ENCODE measurements around the gene GJD2.

GJD2 gene

DNA sequence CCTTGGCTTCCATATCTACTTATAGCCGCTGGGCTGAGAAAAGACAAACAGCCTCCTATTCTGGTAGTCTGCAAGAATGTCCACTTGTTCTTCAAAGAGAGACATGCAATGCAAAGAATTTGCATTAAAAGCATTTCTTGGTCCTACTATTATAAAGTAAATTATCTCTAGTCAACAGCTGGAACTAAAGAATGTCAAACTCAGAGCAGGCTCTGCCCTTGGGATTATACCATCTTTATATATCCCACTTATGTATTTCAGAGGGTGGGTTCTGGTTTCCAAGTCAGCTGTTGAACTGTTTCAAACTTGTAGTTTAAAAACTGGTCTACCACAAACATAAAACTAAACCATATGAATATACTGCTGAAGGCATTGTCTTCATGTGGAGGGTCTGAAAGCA lies 47.6 kb upstream of the GJD2 start:
- Histone ChIP-seq H3K27ac (ENCODE audit: low read depth, low read length) (no peak overlapping the region), H3K4me2 (ENCODE audit: low read depth, low read length, poor library complexity, severe bottlenecking) (no peak overlapping the region), H3K27me3 (ENCODE audit: low read length) (no peaks in the 10 kb centered on the region; the same call in 1 of the 2 replicates), H3K4me3 (ENCODE audit: insufficient read depth, low read length, poor library complexity, severe bottlenecking) (no peak overlapping the region), H2AFZ (ENCODE audit: low read depth, low read length, severe bottlenecking) (no peak overlapping the region), H3K9me2 (replicated peaks; ENCODE audit: insufficient read depth, low read length) (no peaks in the 10 kb centered on the region), H3F3A (ENCODE audit: insufficient read depth) (no peaks in the 10 kb centered on the region), H3K79me2 (ENCODE audit: insufficient read depth, low read length) (no peaks in the 10 kb centered on the region), H3K9ac (ENCODE audit: low read length) (no peak overlapping the region), H3K36me3 (ENCODE audit: low read length) (no peaks in the 10 kb centered on the region), H4K20me1 (ENCODE audit: low read depth, low read length) (no peaks in the 10 kb centered on the region), H3K9me3 (ENCODE audit: insufficient read depth, low read length) (no peaks in the 10 kb centered on the region)
- TF ChIP-seq, protein P1, sequence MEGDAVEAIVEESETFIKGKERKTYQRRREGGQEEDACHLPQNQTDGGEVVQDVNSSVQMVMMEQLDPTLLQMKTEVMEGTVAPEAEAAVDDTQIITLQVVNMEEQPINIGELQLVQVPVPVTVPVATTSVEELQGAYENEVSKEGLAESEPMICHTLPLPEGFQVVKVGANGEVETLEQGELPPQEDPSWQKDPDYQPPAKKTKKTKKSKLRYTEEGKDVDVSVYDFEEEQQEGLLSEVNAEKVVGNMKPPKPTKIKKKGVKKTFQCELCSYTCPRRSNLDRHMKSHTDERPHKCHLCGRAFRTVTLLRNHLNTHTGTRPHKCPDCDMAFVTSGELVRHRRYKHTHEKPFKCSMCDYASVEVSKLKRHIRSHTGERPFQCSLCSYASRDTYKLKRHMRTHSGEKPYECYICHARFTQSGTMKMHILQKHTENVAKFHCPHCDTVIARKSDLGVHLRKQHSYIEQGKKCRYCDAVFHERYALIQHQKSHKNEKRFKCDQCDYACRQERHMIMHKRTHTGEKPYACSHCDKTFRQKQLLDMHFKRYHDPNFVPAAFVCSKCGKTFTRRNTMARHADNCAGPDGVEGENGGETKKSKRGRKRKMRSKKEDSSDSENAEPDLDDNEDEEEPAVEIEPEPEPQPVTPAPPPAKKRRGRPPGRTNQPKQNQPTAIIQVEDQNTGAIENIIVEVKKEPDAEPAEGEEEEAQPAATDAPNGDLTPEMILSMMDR (IDR thresholded peaks at IDR 0.05; ENCODE audit: insufficient read depth, low read length, poor library complexity, severe bottlenecking): no peak
- no peak for TF ChIP-seq EZH2phosphoT487 (conservative IDR thresholded peaks at IDR 0.05; ENCODE audit: low read length)

DNA sequence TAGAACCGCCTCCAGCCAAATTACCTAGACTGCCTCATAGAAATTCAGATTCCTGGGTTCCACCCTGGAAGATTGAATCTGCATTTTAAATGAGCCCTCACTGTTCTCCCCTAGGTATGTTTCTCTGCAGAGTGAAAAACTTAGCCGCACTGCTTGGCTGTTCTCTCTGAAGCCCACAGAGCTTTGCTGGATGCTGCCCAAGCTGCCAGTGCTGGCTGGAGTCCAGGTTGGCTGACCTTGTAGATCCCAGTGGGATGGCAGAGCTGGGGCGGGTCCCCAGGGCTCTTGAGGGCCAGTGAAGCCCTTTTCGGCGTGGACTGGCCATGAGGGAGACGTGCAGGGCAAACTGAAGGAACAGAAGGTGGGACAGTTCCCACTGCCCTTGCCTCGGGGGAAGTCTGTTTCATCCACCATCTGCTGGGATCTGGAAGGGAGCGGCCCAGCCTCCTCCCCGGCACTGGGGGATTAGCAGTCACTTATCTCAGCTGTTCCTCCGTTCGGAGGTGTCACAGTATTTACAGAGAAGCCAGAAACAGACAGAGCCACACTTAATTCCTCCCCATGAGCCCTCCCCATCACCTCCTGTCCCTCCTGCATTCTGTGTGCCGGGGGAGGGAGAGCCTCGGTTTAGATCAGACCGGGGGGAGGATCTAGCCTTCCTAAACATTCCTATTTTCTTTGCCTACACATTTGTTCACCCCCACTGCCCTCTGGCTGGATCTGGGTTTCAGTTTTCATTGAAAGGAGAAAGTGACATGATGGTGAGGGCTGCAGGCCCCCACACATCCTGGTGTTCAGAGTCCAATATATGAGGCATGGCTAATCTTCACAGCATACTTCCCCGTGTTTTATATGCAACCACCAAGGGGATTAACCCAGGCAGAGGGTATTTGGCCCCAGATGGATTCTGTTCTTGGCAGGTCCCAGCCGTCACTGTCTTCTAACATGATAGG lies 44.6 kb upstream of the GJD2 start:
- Histone ChIP-seq H3K27ac (ENCODE audit: low read depth, low read length) (no peak overlapping the region), H3F3A (ENCODE audit: insufficient read depth) (no peaks in the 10 kb centered on the region), H3K4me3 (ENCODE audit: insufficient read depth, low read length, poor library complexity, severe bottlenecking) (no peak overlapping the region), H3K27me3 (ENCODE audit: low read length) (no peaks in the 10 kb centered on the region), H3K79me2 (ENCODE audit: insufficient read depth, low read length) (no peaks in the 10 kb centered on the region), H2AFZ (ENCODE audit: low read depth, low read length, severe bottlenecking) (no peak overlapping the region), H3K4me2 (ENCODE audit: low read depth, low read length, poor library complexity, severe bottlenecking) (no peak overlapping the region), H3K9ac (ENCODE audit: low read length) (no peak overlapping the region), H4K20me1 (ENCODE audit: low read depth, low read length) (no peaks in the 10 kb centered on the region), H3K9me2 (replicated peaks; ENCODE audit: insufficient read depth, low read length) (no peaks in the 10 kb centered on the region), H3K9me3 (ENCODE audit: insufficient read depth, low read length) (no peaks in the 10 kb centered on the region), H3K36me3 (ENCODE audit: low read length) (no peaks in the 10 kb centered on the region)
- TF ChIP-seq, protein P1 (IDR thresholded peaks at IDR 0.05; ENCODE audit: insufficient read depth, low read length, poor library complexity, severe bottlenecking): no peak
- no peak for TF ChIP-seq EZH2phosphoT487 (conservative IDR thresholded peaks at IDR 0.05; ENCODE audit: low read length)

DNA sequence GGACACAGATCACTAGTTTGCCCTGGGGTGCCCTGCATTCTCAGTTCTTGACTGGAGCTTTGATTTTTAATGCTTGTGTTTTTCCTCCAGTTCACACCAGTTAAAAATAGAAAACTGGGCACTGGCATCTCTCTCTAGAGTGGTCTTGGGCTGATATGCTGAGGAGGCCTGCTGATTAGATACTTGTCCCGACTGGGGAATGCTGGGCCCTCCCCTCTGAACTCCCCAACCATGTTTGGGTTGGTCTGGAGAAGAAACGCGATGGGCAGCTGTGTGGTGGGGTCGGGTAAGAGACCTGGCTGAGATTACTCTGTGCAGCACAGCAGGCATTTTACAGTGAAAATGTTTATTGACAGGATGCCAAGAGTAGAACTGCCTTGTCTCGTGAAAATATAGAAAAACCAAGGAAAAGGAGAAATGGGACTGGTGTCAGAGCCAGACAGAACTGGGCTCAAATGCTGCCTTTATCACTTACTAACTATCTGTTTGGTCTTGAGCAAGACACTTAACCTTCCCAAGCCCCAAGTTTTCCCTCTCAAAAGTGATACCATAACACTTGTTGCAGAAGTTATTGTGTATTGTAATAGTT lies 42.1 kb upstream of the GJD2 start:
- no peaks in the 10 kb centered on the region for H4K20me1 ChIP-seq (ENCODE audit: low read depth, low read length)
- H3K4me3 ChIP-seq (ENCODE audit: insufficient read depth, low read length, poor library complexity, severe bottlenecking): no peak overlapping the region
- no peak overlapping the region for H3K27ac ChIP-seq (ENCODE audit: low read depth, low read length)
- no peak overlapping the region for H3K9ac ChIP-seq (ENCODE audit: low read length)
- no peaks in the 10 kb centered on the region for H3K27me3 ChIP-seq (ENCODE audit: low read length)
- H2AFZ ChIP-seq (ENCODE audit: low read depth, low read length, severe bottlenecking): no peak overlapping the region
- H3K9me2 ChIP-seq (replicated peaks; ENCODE audit: insufficient read depth, low read length): no peaks in the 10 kb centered on the region
- no peaks in the 10 kb centered on the region for H3K9me3 ChIP-seq (ENCODE audit: insufficient read depth, low read length)
- TF ChIP-seq, protein P1 (IDR thresholded peaks at IDR 0.05; ENCODE audit: insufficient read depth, low read length, poor library complexity, severe bottlenecking): no peak
- TF ChIP-seq EZH2phosphoT487 (conservative IDR thresholded peaks at IDR 0.05; ENCODE audit: low read length): no peak
- H3K79me2 ChIP-seq (ENCODE audit: insufficient read depth, low read length): no peaks in the 10 kb centered on the region
- no peaks in the 10 kb centered on the region for H3K36me3 ChIP-seq (ENCODE audit: low read length)
- no peaks in the 10 kb centered on the region for H3F3A ChIP-seq (ENCODE audit: insufficient read depth)
- no peak overlapping the region for H3K4me2 ChIP-seq (ENCODE audit: low read depth, low read length, poor library complexity, severe bottlenecking)
